ENCODE results near the gene NLRC3.

NLRC3 gene

DNA sequence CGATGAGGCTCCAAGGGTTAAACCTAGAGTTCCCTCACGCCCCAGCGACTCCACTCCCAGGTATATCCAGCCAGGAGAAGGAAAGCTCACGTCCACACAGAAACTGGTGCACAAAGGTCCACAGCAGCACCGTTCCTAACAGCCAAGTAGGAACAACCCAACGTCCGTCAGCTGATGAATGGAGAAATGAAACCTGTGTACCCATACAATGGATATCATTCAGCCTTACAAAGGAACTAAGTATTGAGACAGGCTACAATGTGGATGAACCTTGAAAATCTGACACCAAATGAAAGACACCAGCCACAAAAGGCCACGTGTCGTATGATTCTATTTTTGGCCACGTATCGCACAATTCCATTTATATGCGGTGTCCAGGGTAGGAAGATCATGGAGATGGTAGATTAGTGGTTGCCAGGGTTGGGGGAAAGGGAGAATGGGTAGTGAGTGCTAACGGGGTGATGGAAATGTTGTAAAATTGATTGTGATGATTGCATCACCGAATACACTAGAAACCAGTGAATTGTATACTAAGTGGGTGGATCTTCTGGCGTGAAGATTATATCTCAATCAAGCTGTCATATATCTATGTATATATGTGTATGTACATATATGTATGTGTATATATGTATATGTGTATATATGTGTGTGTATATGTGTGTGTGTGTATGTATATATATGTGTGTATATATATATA, 30.1 kb downstream of the NLRC3 start:
- no peak for DNase-seq (ENCODE audit: low read depth, low spot score)

DNA sequence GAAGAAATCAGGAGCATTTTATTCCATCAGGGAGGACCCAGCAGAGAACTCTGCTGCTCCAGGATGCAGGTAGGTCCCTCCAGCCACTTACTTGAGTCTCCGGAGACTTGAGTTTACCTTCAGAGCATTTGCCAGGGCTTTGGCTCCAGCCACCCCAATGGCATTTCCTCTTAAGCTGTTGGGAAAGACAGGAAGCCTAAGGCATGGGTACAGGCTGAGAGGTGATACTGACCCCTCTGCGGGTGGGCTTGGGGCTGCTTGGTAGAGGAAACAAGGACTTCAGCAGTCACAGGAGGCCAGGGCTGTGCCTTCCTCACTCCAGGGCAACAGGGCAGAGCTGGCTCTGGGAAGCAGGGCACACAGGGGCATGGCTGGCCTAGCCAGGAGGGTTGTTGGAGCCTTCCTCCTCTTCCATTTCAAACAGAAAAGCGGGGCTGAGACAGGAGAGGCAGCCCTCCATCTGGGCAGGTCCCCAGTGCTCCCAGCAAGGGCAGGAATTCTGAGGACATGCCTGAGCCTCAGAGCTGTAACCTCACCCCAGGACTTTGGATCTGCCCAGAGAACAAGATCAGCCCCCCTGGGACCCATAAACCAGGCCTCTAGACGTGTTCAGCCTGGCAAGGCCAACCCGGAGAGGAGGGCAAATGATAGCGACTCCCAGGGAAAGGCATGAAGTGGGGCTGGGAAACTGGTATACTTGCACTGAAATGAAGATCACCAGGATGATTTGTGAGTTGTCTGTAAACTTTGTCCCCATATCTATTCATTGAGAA, 34.4 kb downstream of the NLRC3 start:
- DNase-seq (ENCODE audit: low read depth, low spot score), result no peak

DNA sequence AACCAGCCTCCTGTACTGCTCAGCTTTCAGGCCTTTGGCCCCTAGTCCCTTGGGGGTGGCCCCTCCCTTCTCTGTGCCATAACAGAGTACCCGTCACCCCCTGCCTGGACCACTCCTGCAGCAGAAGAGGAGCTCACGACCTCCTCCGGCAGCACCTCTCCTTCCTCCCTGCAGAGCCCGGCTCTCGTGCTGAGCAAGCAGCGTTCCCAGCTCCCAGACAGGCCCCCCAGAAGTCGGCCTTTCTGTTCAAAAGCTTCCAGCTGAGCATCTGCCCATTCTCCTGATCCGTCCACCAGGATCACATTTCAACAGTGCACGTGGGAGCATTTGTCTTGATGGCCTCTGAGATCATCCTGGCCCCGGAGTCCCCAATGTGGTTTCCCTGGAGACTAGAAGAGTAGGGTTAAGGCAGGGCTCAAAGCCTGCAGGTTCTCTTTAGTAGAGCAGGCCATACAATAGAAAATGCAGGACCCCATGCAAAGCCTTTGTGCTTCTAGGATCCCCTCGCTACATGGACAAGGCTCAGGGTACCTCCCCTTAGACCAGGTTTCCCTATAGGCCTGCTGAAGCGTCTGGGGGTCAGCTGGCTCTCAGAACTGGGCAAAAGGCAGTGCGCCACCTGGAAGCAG, 35.6 kb downstream of the NLRC3 start:
- no peak for DNase-seq (ENCODE audit: low read depth, low spot score)

DNA sequence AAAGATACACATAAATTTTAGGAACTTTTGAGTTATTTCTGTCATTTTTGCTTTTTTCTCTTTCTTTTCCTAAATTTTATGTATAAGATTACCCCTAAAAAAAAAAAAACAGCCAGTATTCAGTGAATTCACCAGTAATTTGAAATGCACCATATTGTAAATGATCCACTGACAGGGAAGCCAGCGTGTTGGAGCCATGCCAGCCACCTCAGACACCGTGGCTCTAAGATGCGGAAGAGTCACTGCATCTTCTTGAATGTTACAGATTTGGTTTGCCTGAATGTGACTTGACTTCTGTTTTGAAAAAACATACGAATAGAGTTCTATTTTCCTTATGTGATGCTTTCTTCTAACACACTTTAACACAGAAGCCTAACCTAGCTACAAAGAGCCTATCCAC, 39.0 kb downstream of the NLRC3 start:
- DNase-seq (ENCODE audit: low read depth, low spot score), result no peak

DNA sequence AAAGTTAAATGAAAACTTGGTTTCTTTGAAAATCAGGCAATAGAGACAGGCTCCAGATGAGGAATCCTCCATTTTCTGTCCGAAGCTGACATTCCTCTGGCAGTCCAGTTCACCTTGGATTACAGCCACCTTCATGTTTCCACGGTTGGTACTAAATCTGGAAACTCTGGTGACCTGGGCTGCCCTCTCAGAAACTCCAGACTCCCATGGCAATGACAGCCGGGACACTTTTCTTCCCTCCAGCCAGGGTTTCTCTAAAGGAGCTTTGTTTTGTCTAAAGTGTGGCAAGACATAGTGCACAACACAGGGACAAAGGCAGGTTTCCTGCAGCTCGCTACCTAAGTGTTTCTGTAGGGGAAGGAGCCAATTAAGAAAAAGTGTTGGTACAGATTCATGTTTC, 40.4 kb downstream of the NLRC3 start:
- DNase-seq (ENCODE audit: low read depth, low spot score), result no peak

DNA sequence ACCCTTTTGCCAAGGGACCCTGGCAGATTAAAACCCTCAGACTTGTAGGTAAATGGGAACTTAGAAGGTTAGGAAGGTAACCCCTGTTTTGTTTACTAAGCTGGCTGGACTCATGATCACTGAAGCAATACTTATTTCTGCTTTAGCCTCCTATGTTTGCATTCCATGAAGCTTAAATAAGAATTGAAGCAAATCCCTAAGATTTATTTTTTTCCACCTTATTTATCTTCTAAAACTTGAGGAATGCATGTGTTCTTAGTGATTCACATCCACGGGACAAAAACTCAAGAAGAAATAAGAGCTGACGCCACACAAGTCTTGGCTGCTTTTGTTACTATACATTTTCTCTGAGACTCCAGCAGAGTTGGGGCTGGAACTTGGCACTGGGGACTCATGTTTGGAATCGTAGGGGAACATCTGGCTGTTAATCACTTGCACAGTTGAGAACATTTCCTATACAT, 40.9 kb downstream of the NLRC3 start:
- DNase-seq (ENCODE audit: low read depth, low spot score), result no peak

DNA sequence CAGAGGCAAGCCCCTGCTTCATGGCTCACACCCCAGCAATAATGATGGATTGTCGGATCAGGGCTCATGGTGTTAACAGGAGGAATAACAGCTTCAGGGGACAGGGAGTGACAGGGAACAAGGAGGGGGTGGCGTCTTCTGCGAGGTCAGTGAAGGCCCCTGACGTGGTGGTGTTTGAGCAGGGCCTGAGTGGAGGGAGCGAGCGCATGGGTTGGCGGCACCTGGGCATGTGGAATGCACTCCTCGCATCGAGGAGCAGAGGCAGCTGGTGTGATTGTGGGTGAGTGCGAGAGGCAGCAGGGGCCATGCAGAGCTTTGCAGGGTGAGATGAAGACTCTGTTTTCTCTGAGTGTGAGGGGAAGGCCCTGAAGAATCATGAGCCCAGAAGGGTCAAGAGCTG, 43.1 kb downstream of the NLRC3 start:
- DNase-seq (ENCODE audit: low read depth, low spot score), result no peak

DNA sequence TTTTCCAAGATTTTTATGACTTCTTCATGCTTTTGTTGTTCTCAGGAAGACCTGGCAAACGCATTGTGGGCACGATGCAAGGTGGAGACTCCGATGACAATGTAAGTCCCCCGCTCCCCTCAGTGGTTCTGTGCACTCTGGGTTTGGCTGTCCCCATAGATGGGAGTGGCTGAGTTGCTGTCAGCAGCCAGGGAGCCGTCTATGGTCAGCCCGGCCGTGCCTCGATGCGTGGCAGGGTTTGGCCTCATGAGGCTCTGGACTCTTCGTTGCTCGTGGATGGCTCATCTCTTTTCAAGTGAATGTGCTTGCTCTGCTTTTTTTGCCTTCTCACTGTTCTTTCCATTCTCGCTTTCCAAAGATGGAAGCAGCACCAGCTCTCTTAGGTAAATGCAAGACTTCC, 44.5 kb downstream of the NLRC3 start:
- no peak for DNase-seq (ENCODE audit: low read depth, low spot score)

DNA sequence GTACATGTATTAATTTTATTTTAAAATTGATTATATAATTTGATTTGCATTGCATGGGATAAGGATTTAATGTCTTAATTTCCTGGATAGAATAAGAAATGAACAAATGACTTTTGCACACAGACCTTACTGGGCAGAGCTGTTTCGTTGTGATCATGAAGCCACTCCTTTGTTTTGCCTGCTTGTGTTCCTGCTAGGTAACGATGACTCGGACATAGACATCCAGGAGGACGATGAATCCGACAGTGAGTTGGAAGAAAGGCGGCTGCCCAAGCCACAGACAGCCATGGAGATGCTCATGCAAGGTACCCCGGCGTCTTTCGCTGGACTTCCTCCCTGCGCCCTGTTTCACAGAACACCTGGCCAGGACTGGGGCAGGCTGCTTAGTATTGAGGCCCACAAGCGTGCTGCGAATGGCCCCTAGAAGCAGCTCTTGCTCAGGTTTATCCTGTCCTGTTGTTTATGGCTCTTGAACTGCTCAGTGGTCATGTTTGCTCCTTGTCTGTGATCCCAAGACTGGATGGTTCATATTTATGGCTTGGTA, 46.8 kb downstream of the NLRC3 start:
- no peak for DNase-seq (ENCODE audit: low read depth, low spot score)

DNA sequence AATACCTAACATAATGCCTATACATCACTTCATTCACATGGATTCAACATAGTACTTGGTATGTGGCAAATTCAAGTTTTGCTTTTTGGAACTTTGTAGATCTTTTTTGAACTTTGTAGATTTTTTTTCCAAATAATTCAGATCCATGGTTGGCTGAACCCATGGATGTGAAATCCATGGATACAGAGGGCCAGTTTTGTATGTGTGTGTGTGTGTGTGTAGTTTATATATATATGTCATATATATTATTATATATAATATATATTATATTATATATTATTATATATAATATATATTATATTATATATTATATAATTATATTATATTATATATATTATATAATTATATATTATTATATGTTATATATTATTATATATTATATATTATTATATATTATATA, 48.0 kb downstream of the NLRC3 start:
- DNase-seq (ENCODE audit: low read depth, low spot score), result no peak

DNA sequence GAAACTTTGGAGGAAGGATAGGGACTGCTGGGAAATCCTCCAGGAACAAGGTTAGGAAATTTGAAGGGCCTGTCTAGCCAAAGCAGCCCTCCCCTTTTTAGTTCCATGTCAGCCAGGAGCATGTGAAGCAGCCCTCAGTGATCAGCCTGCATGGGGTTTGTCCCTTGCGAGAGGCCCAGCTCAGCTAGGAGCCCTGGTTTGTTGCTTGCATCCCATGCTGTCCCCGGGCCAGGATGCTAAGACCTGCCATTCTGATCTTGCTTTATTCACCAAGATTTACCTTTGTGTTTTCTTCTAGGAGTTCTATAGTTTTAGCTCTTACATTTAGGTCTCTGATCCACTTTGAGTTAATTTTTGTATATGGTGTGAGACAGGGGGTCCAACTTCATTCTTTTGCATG, 48.8 kb downstream of the NLRC3 start:
- no peak for DNase-seq (ENCODE audit: low read depth, low spot score)

DNA sequence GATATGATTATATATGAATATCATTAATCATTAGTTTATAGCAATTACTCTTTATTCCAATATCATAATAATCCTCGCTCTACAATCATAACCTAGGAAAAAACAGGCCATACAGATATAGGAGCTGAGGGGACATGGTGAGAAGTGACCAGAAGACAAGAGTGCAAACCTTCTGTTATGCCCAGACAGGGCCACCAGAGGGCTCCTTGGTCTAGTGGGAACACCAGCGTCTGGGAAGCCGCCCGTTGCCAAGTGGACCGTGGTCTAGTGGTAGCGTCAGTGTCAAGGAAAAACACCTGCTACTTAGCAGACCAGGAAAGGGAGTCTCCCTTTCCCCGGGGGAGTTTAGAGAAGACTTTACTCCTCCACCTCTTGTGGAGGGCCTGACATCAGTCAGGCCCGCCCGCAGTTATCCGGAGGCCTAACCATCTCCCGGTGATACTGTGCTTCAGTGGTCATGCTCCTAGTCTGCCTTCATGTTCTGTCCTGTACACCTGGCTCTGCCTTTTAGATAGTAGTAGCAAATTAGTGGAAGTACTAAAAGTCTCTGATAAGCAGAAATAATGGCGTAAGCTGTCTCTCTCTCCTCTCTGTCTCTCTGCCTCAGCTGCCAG, 49.9 kb downstream of the NLRC3 start:
- peak; percentile 18 for DNase-seq (ENCODE audit: low read depth, low spot score)

DNA sequence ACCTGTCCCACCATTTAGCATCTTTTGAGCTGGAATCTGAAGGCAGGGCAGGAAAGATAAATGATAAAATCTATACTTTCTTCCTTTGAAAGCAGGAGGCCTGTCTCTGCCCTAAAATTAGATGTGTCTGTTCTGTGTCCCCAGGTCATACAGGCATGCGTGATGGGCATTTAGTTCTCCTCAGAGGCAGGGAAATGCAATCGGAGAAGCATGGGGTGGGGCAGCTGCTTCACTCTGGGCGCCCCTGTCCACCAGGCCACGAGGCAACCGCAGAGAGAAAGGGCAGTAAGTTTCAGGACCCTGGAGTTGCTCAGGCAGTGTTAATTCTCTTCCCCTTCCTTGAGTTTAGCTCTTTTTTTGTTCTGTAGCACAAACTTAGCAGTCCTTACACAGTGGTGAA, 51.3 kb downstream of the NLRC3 start:
- no peak for DNase-seq (ENCODE audit: low read depth, low spot score)

DNA sequence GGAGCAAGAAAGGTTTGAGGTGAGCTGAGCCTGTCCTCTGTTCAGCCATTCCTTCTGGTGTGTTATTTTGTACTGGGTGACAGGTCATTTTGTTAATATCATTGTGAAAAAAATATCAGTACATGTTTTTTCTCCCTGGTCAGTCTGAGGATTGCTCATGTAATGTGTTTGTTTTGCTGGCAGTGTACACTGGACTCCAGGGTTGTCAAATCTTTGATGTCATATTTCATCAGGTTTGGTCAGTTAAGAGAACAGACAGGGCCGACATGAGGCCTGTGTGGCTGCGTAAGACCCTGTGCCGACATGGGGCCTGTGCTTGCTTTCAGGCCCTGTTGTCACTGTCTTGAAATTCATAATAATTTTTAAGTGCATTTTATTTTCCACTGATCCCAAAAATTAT, 53.9 kb downstream of the NLRC3 start:
- DNase-seq (ENCODE audit: low read depth, low spot score), result no peak

DNA sequence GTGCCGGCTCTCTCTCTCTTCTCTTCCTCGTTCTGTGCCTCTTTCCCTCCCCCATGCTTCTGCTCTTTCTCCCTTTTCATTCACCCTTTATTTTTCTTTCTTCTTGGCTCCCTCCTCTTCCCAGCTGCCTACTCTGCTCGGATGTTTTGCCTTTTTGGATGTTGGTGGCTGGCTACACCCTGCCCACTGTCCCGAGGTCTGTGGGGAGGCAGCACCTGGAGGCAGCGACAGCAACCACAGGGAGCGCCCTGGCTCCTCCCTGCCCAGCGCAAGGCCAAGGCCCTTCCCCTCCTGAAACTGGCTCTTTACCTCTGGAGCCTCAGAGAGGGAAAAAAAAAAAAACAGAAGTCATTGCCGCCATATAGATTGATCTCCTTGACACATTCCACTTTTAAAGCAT, 56.4 kb downstream of the NLRC3 start:
- no peak for DNase-seq (ENCODE audit: low read depth, low spot score)

DNA sequence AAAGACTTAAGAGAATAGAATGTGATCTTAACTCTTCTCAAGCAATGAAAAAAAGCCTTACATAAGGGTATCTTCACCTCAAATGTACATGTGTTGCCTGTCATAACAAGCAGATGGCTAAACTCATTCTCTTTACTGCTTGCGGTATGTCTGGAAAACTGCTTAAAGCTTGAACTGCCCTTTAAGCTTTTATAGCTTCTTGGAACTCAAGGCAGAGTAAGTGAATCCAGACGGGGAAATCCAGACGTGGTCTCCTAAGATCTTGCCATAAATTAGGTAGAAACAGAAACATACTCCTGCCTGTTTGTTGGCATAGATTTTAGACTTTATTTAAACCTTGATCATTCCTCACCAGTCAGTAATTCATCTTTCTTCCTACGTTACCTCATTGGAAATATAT, 56.8 kb downstream of the NLRC3 start:
- no peak for DNase-seq (ENCODE audit: low read depth, low spot score)

DNA sequence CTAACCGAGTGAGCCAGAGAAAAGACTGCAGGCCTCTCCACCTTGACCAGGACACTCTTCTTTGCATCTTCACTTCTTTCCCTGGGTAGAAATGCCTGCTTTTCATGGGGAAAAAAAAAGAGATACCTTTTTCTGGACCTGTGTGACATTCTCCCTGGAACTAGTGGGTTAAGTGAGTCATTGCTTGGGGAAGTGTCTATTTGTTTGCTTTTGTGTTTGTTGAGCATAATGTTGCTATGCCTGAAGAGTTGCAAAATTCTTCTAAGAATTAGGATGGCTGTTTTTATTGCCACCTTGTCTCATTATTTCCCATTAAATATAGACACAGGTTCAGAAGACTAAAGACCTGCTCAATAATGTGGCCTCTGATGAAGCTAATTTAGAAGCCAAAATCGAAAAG, 57.6 kb downstream of the NLRC3 start:
- no peak for DNase-seq (ENCODE audit: low read depth, low spot score)

DNA sequence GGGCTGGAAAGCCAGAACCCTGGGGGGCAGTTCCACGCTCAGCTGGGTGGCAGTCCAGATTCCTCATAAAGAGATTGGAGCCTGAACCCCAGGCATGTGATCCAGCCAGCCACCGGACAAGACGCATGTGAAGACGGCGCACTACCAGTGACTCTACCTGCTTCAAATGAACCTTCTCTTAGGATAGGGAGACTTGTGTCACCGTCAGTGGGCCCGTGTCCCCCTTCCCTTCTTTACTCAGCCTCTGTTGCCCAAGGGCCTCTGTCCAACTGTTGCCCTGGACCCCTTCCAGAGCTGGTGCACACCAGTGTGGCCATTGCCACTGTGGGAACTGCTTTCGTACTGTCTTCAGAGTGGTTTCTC, 58.2 kb downstream of the NLRC3 start:
- no peak for DNase-seq (ENCODE audit: low read depth, low spot score)

DNA sequence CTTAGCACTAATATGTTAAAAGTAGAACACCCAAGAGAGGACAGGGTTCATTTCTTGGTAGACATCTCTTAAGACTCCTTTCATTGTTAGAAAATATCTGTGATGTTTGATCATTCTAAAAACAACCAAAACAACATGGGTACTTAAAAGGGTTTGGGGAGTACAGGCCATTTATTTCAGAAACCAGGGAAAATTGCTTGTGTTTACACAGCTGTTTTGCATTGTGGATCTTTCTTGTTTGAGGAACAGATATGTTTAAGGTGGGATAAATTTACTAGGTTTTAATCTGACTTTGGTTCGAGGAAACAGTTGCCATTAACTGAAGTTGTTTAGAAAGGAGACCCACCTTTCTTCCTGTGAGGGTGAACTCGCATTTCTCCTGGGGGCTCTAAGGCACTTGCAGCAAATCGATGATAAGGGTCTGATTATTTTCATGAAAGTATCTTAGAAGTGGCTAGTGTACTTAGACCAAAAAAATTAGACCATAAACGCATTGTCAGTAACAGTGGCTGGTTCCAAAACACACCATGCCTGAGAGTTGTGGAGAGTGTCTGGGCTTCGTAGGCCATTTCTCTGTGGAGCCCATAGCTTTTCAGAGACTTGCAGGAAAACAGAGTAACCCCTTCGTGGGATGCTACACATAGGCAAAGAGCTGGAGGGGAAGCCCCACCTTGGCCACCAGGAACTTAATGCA, 58.8 kb downstream of the NLRC3 start:
- no peak for DNase-seq (ENCODE audit: low read depth, low spot score)

DNA sequence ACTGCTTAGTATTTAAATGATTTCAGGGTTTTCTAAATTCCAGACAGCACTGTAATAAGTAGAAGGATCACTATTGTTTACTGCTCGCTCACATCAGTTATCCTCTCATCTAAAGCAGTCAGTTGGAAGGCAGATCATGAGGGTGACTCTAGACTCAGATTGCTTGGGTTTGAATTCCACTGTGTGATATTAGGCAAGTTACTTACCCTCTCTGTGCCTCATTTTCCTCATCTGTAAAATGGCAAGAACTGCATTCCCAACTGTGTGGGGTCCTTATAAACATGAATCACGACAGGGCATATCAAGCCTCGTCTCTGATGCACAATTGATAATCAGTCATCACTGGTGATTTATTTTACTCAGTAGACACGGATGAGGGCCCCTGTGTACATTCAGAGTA, 61.3 kb downstream of the NLRC3 start:
- no peak for DNase-seq (ENCODE audit: low read depth, low spot score)

DNA sequence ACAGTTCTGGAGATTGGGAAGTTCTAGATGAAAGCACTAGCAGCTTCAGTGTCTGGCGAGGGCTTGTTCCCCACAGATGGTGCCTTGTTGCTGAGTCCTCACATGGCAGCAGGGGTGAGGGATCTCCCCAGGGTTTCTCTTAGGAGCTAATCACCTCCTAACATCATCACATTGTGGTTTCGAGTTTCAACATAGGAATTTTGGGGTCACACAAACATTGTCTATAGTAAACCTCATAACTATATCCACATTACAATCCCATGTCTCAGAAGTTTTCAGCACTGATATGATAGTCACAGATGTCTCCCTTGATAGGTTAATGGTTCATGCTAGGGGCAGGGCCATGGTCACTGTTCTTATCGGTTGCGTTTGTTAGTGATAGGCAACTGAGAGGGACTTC, 62.6 kb downstream of the NLRC3 start:
- DNase-seq (ENCODE audit: low read depth, low spot score), result no peak
